Spinal cord (tissue), 10 donors: Measurements from ENCODE around the gene STAMBP. TPM values are rescaled to one million over a fixed set of nuclear protein-coding genes. Genes with fewer than 3 reads are reported as not detected.
"Not testable (repeated sequence)": the region's sequence is repeated elsewhere in the genome, so short reads cannot be mapped to it uniquely, and the experiment has no call there.

Experiments used
- DNase-seq, 6 donors: peaks; one replicate each; pipeline versions ENCODE4 v3.0.0 to v3.0.0-alpha.2; 2013 to 2015; ENCODE audit warnings: low spot score in 6 of 6, low read depth in 4 of 6
- H3K27ac ChIP-seq: one replicate; pipeline ENCODE4 v1.5.1; 2013; ENCODE audit warnings: low read depth, low read length, control low read depth
- H3K27me3 ChIP-seq: one replicate; pipeline ENCODE4 v1.6.1; 2013; ENCODE audit warnings: low read length; ENCODE audit not compliant: control insufficient read depth, insufficient read depth
- H3K36me3 ChIP-seq: one replicate; pipeline ENCODE4 v1.6.1; 2013; ENCODE audit warnings: low read length; ENCODE audit not compliant: control insufficient read depth, insufficient read depth
- H3K4me1 ChIP-seq: one replicate; pipeline ENCODE4 v1.6.1; 2013; ENCODE audit warnings: low read length; ENCODE audit not compliant: control insufficient read depth, insufficient read depth
- H3K4me3 ChIP-seq: one replicate; pipeline ENCODE4 v1.5.1; 2013; ENCODE audit warnings: low read depth, low read length, control low read depth
- H3K9me3 ChIP-seq: one replicate; pipeline ENCODE4 v1.6.1; 2013; ENCODE audit warnings: low read length; ENCODE audit not compliant: control insufficient read depth, insufficient read depth
- WGBS: methylation state at CpG from one replicate; pipeline ENCODE4 v1.1.5; 2013; ENCODE audit warnings: missing lambda C conversion rate; ENCODE audit not compliant: insufficient coverage; 5-methylcytosine and 5-hydroxymethylcytosine counted together
- polyA plus RNA-seq, 2 donors: library from polyadenylated mRNA; unstranded; fragments of 120-200 nt; gene quantifications; one replicate each; pipeline ENCODE4 v1.2.1, GENCODE V29; 2013; ENCODE audit not compliant: insufficient read length in 2 of 2
- total RNA-seq, 2 donors: library from RNA; depleted of rRNA in 1 of 2; stranded (reverse); fragments of 120-200 nt in 1 of 2; fragments of >200 nt in 1 of 2; gene quantifications; one replicate each; pipeline versions ENCODE4 v1.2.3 to v1.2.4, GENCODE V29; 2013 to 2014
- donor health status: healthy.

Gene STAMBP
- total and polyA plus RNA-seq, 4 donors, result 34.7 to 86.9 (median 61.6) TPM

DNA sequence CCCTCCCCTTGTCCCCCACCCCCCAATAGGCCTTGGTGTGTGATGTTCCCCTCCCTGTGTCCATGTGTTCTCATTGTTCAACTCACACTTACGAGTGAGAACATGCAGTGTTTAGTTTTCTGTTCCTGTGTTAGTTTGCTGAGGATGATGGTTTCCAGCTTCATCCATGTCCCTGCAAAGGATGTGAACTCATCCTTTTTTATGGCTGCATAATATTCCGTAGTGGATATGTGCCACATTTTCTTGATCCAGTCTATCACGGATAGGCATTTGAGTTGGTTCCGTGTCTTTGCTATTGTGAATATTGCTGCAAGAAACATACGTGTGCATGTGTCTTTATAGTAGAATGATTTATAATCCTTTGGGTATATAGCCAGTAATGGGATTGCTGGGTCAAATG is 49.2 kb downstream of the STAMBP start:
- H3K27me3 ChIP-seq, H3K27ac ChIP-seq, DNase-seq, H3K4me1 ChIP-seq, H3K4me3 ChIP-seq, H3K36me3 ChIP-seq, H3K9me3 ChIP-seq: not testable (repeated sequence)
- WGBS, result 100% methylated on average over 3 of the region's 5 CpGs

DNA sequence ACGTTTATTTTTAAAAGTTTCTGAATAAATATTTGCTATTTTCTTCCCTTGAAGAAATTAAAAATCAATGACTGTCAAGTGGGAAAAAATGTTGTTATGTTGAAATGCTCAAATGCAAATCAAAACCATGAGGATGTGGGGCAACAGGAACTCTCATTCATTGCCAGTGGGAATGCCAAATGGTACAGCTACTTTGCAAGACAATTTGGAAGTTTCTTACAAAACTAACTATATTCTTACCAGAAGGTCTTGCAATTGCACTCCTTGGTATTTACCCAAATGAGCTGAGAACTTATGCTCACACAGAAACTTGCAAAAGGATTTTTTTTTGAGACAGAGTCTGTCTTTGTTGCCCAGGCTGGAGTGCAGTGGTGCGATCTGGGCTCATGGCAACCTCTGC is 56.6 kb downstream of the STAMBP start:
- WGBS, result 79% methylated on average over 1 of the region's 2 CpGs
- DNase-seq, result no peak
- no peaks in the 10 kb centered on the region for H3K27me3 ChIP-seq
- no peaks in the 10 kb centered on the region for H3K36me3 ChIP-seq
- no peak overlapping the region for H3K4me3 ChIP-seq
- H3K27ac ChIP-seq, result no peak overlapping the region
- no peaks in the 10 kb centered on the region for H3K9me3 ChIP-seq
- H3K4me1 ChIP-seq, result no peaks in the 10 kb centered on the region

- H3K4me3 ChIP-seq, result no peak overlapping the region
- peaks cover 2% of the 10 kb centered on the region for H3K27me3 ChIP-seq
- H3K4me1 ChIP-seq, result no peaks in the 10 kb centered on the region
- no peak for DNase-seq
- WGBS, result no CpG with 5 or more reads among the region's 4 CpGs
- H3K9me3 ChIP-seq, result no peaks in the 10 kb centered on the region
- no peak overlapping the region for H3K27ac ChIP-seq
- no peaks in the 10 kb centered on the region for H3K36me3 ChIP-seq
Measured at GRCh38 chr2:73886357-73886756, 57.6 kb downstream of the STAMBP start.

DNA sequence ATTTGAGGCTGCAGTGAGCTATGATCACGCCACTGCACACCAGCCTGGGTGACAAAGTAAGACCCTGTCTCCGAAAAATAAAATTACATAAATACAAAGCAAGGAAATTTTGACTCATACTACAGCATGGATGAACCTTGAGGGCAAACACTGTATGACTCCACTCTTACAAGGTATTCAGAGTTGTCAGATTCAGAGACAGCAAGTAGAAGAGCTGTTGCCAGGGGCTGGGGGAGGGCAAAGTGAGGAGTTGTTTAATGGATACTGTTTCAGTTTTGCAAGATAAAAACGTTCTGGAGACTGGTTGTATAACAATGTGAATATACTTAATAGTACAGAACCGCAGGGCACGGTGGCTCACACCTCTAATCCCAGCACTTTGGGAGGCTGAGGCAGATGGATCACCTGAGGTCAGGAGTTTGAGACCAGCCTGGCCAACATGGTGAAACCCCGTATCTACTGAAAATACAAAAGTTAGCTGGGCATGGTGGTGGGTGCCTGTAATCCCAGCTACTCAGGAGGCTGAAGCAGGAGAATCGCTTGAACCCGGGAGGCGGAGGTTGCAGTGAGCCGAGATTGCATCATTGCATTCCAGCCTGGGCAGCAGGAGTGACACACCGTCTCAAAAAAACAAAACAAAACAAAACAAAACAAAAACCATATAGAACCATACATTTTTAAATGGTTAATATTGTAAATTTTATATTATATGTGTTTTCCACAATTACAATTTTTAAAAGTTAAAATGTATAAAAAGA is 59.0 kb downstream of the STAMBP start:
- not testable (repeated sequence) for H3K27me3 ChIP-seq, H3K4me1 ChIP-seq, DNase-seq, H3K36me3 ChIP-seq, H3K9me3 ChIP-seq, H3K27ac ChIP-seq, H3K4me3 ChIP-seq
- 94% methylated on average over 3 of the region's 11 CpGs for WGBS

- H3K9me3 ChIP-seq, result no peaks in the 10 kb centered on the region
- H3K36me3 ChIP-seq, result no peaks in the 10 kb centered on the region
- no CpG with 5 or more reads among the region's 2 CpGs for WGBS
- DNase-seq, result no peak
- no peaks in the 10 kb centered on the region for H3K4me1 ChIP-seq
- H3K27ac ChIP-seq, result no peak overlapping the region
- no peak overlapping the region for H3K4me3 ChIP-seq
- peaks cover 2% of the 10 kb centered on the region for H3K27me3 ChIP-seq
Measured at GRCh38 chr2:73888388-73888787, 59.6 kb downstream of the STAMBP start.

DNA sequence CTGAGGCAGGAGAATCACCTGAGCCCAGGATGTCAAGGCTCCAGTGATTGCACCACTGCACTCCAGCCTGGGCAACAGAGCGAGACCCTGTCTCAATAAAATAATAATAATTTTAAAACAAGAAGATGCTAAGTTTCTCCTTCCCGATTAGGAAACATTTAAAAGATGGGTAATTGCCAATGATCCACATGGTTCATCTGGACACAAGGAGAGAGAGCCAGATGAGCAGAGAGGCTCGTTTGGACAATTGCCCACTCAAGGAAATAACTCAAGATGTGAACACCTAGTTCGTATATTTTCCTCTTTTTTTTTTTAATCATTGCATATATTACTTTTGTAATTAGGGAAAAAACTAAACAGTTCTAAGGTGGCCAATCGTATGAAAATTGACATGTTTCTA is 60.4 kb downstream of the STAMBP start:
- Histone ChIP-seq H3K4me1 (no peaks in the 10 kb centered on the region), H3K4me3 (no peak overlapping the region), H3K9me3 (no peaks in the 10 kb centered on the region), H3K27me3 (peaks cover 2% of the 10 kb centered on the region), H3K36me3 (no peaks in the 10 kb centered on the region), H3K27ac (no peak overlapping the region)
- DNase-seq, result no peak
- no CpG with 5 or more reads among the region's 5 CpGs for WGBS

DNA sequence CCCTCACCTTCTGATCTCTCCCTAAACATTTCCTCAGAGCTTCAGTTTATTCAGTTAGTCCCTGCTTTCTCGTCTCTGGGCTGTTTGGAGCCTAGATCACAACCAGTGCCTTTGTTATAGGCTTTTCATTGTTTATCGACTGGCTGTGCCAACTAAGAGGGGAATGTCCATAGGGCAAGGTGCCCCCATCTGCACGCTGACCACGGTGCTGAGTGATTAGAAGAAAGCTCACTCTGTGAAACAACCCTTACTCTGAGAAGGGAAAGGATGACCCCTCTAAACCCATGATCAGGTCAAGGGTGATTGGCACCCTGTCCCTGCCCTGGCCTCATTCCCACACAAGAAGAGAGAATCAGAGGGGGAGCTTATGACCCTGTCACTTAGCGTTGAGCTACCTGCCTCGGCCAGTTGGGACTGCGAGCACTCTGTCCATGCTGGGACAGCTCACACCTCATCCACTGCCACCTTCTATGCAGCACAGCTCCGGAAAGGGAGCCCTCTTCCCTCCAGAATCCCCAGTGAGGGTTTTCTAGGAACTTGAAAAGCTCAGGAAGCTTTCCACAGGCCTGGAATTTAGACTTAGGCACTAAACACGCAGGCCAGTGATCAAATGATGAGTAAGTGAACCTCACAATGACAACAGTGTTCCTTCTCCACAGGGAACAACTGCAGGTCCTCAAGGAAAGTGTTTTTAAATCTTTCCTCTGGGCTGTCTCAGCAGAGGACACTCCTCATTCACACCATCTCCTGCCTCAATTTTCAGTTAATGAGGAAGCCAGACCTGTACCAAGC is 61.7 kb downstream of the STAMBP start:
- WGBS, result 73% methylated on average over 8 of the region's 9 CpGs
- H3K4me3 ChIP-seq, result no peak overlapping the region
- H3K36me3 ChIP-seq, result no peaks in the 10 kb centered on the region
- H3K4me1 ChIP-seq, result no peaks in the 10 kb centered on the region
- H3K9me3 ChIP-seq, result no peaks in the 10 kb centered on the region
- no peak for DNase-seq
- H3K27ac ChIP-seq, result no peak overlapping the region
- peaks cover 2% of the 10 kb centered on the region for H3K27me3 ChIP-seq

DNA sequence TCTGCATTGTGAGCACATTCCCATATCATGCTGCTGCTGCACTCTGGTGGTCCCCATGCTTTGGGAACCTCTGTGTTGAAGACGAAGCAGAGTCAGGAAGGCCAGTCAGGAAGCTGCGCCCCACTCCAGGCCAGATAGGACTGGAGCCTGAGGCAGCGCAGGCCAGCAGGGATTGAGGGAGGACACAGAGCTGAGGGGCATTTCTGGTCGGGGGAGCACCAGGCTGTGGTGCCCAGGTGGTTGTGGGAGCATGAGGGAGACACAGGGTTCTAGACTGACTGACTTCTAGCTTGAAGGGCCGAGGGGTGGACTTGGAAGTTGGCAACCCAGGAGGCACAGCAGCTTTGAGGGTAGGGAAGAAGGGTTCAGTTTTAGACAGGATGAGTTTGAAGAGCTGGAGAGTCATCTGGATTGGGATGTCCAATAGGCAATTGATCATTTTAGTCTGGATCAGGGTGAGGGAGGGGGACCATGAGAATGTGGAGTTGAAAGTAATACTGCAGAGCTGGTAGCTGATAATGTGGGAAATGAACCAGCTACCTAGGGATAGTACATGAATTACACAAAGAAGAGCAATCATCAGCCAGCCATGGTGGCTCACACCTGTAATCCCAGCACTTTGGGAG is 62.6 kb downstream of the STAMBP start:
- Histone ChIP-seq H3K4me1 (no peaks in the 10 kb centered on the region), H3K27ac (no peak overlapping the region), H3K36me3 (no peaks in the 10 kb centered on the region), H3K27me3 (peaks cover 2% of the 10 kb centered on the region), H3K9me3 (no peaks in the 10 kb centered on the region), H3K4me3 (no peak overlapping the region)
- no peak for DNase-seq
- WGBS, result 96% methylated on average over 5 of the region's 5 CpGs

GRCh38 chr2:73892631-73893329 is 64.0 kb downstream of the STAMBP start, which contains the start of gene ACTG2:
ACTG2 (plus strand) TSS chr2:73893008; CDS start chr2:73901312, 8,304 bp downstream.
- Histone ChIP-seq H3K27ac (no peak within 1 kb of the TSS), H3K9me3 (no peaks in the 10 kb centered on the region), H3K27me3 (peaks cover 2% of the 10 kb centered on the region), H3K4me1 (peaks cover 8% of the 10 kb centered on the region), H3K4me3 (no peak within 1 kb of the TSS), H3K36me3 (no peaks in the 10 kb centered on the region)
- 74% methylated on average over 9 of the region's 15 CpGs for WGBS
- no peak for DNase-seq
